Coronary artery (tissue), 2 donors: ENCODE results near the gene UPK1A.
"Not testable (repeated sequence)": the region's sequence is repeated elsewhere in the genome, so short reads cannot be mapped to it uniquely, and the experiment has no call there.

Experiments used
- DNase-seq: peaks from one replicate; pipeline ENCODE4 v3.0.0-alpha.2; 2017; ENCODE audit warnings: low spot score
- H3K27ac ChIP-seq, 2 donors: fragments of 200-600 bp; sonication (generic); one replicate each; pipeline ENCODE4 v1.5.1; 2016 to 2019
- H3K4me3 ChIP-seq: fragments of 200-600 bp; sonication (generic); 2 replicates; pipeline ENCODE4 v1.5.1; 2016; ENCODE audit warnings: mild to moderate bottlenecking, moderate library complexity
- CTCF ChIP-seq: fragments of 200-600 bp; sonication (generic); IDR thresholded peaks from one replicate; pipeline ENCODE4 v1.5.1; 2019; ENCODE audit warnings: antibody characterized with exemption

UPK1A gene

GRCh38 chr19:35644987-35645679 is 21.2 kb upstream of the UPK1A start:
- no peak for TF ChIP-seq CTCF
- Histone ChIP-seq H3K4me3 (peak overlapping the region; percentile 90), H3K27ac (peak overlapping the region; percentile 81 to 95)
- peak; percentile 83 for DNase-seq

- DNase-seq, result no peak
- TF ChIP-seq CTCF, result no peak
- no peak overlapping the region for H3K4me3 ChIP-seq
- peak overlapping the region in 1 of 2 donors; percentile 95 for H3K27ac ChIP-seq
Measured at GRCh38 chr19:35645680-35646511, 20.4 kb upstream of the UPK1A start.

DNA sequence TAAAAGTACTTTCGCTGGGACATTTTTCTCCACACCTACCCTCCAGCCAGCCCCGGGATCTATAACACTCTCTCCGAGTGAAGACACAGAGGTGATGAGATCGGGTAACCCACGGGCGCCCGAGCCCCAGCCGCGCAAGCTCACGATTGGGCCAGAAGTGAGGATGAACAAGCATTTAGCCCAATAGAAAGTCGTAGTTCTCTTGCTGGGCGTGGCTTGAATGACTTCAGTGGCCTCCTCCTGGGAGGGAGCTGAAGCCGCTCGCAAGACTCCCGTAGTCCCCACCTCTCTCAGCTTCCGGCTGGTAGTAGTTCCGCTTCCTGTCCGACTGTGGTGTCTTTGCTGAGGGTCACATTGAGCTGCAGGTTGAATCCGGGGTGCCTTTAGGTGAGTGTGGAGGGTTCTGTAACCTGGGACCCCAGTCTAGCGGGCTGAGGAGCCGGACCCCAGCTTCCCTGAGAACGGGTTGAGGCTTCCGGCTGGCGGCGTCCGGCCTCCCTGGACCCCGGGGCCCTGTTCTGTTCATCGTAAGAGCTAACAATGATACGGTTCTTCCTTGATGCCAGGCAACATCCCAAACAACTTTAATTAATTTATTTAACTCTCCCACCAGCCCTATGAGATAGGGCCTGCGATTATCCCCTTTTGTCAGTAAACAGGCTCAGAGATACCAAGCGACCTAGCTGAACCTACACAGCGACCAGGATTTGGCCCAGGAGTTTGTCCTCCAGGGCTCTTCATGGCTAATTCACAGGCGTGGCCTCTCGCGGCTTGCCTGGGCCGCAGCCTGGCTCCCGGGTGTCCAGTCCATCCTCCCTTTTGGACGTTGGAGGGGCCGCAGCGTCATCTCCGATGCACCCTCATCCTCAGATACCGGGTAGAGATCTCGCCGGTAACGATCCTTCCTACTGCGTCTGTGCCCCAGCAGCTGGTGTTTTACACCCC is 18.0 kb upstream of the UPK1A start, which contains the start of gene COX6B1:
TSS of gene COX6B1 (plus strand) at position 307 of the 945 bp plus-strand sequence. CDS start 2,921 bp downstream, outside the sequence.
- Histone ChIP-seq H3K4me3 (peak within 1 kb of the TSS; percentile 80), H3K27ac (peak within 1 kb of the TSS; percentile 67 to 81)
- TF ChIP-seq CTCF, result no peak
- peak; percentile 96 for DNase-seq

DNA sequence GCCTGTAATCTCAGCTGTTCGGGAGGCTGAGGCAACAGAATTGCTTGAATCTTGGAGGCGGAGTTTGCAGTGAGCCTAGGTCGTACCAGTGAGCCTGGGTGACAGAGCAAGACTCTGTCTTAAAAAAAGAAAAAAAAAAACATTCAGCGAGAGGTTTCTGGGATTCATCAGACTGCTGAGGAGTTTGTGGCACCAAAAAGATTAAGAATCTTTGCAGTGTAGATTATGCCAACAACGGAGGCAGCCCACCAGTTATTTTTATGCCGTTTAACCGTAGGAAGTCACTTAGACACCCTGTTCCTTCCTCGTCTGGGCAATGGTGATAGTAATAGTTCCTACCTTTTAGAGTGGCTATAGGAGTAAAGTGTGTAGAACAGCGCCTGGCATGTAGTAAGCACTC is 15.7 kb upstream of the UPK1A start:
- DNase-seq, result no peak
- no peak overlapping the region for H3K4me3 ChIP-seq
- TF ChIP-seq CTCF, result no peak
- no peak overlapping the region for H3K27ac ChIP-seq

DNA sequence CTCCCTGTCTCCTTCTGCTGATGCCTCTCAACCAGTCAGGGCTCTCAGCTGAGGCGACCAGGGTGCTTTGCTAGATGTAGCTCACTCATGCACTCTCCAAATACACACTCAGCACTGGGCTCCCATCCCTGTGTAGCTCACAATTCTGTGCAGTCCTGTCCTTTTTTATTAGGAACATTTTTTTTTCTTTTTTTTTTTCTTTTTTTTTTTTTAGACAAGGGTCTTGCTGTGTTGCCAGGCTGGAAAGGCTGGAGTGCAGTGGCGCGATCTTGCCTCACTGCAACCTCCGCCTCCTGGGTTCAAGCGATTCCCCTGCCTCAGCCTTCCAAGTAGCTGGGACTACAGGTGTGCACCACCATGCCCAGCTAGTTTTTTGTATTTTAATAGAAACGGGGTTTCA is 11.5 kb upstream of the UPK1A start:
- not testable (repeated sequence) for DNase-seq, H3K27ac ChIP-seq, H3K4me3 ChIP-seq

DNA sequence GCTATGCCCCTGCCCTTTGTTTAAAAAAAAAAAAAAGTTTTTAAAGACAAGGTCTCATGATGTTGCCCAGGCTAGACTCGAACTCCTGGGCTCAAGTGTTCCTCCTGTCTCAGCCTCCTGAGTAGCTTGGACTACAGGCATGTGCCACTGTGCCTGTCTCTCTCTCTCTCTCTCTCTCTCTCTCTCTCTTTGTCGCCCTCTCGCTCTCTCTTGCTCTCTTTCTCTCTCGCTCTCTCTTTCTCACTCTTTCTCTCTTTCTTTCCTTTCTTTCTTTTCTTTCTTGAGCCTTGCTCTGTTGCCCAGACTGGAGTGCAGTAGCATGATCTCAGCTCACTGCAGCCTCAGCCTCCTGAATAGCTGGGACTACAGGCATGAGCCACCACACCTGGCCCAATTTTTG is 10.7 kb upstream of the UPK1A start:
- DNase-seq, result no peak
- no peak for TF ChIP-seq CTCF
- Histone ChIP-seq H3K27ac (no peak overlapping the region), H3K4me3 (no peak overlapping the region)

DNA sequence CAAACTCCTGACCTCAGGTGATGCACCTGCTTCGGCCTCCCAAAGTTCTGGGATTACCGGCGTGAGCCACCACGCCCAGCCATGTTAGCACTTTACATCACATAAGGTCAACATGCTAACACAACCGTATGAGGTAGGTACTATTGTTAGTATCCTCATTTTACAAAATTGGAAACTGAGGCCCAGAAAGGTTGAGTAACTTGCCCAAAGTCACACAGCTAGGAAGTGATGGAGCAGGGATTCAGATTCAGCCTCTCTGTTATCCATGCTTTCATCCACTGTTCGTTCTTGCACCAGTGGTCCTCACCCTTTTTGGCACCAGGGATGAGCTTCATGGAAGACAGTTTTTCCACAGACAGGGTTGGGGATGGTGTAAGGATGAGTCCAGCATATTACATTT is 9.6 kb upstream of the UPK1A start:
- TF ChIP-seq CTCF, result no peak
- H3K27ac ChIP-seq, result no peak overlapping the region

More for the DNA sequence above, 9.6 kb upstream of the UPK1A start:
- DNase-seq, result no peak
- no peak overlapping the region for H3K4me3 ChIP-seq
